Measurements from ENCODE around the gene MESP2. TPM values are rescaled to one million over a fixed set of nuclear protein-coding genes. Genes with fewer than 3 reads are reported as not detected.

MESP2 gene
- total and polyA plus RNA-seq, 9 of the 15 experiments (the other 6 are each of a cell fraction or from before 2014, with no cell fraction given): 0.08 to 0.82 (median 0.37) TPM

DNA sequence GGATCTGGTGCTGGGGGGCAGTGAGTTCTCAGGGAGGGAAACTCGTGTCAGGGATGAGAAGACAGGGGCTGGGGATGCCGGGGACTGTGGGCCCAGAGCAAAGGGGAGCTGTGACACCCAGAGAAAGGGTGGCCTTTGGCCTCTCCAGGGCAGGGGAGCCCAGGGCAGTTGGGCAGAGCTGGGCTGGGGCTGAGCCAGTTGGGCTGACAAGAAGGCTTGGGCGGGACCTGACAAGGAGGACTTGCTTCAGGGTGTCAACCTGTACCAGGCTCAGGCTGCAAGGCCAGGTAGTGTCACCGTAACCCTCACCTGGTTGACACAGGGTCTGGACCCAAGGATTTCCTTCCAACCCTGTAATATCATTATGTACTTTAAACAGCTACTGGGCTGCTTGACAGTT lies 51.7 kb downstream of the MESP2 start (continued):
- TF ChIP-seq, protein P1, sequence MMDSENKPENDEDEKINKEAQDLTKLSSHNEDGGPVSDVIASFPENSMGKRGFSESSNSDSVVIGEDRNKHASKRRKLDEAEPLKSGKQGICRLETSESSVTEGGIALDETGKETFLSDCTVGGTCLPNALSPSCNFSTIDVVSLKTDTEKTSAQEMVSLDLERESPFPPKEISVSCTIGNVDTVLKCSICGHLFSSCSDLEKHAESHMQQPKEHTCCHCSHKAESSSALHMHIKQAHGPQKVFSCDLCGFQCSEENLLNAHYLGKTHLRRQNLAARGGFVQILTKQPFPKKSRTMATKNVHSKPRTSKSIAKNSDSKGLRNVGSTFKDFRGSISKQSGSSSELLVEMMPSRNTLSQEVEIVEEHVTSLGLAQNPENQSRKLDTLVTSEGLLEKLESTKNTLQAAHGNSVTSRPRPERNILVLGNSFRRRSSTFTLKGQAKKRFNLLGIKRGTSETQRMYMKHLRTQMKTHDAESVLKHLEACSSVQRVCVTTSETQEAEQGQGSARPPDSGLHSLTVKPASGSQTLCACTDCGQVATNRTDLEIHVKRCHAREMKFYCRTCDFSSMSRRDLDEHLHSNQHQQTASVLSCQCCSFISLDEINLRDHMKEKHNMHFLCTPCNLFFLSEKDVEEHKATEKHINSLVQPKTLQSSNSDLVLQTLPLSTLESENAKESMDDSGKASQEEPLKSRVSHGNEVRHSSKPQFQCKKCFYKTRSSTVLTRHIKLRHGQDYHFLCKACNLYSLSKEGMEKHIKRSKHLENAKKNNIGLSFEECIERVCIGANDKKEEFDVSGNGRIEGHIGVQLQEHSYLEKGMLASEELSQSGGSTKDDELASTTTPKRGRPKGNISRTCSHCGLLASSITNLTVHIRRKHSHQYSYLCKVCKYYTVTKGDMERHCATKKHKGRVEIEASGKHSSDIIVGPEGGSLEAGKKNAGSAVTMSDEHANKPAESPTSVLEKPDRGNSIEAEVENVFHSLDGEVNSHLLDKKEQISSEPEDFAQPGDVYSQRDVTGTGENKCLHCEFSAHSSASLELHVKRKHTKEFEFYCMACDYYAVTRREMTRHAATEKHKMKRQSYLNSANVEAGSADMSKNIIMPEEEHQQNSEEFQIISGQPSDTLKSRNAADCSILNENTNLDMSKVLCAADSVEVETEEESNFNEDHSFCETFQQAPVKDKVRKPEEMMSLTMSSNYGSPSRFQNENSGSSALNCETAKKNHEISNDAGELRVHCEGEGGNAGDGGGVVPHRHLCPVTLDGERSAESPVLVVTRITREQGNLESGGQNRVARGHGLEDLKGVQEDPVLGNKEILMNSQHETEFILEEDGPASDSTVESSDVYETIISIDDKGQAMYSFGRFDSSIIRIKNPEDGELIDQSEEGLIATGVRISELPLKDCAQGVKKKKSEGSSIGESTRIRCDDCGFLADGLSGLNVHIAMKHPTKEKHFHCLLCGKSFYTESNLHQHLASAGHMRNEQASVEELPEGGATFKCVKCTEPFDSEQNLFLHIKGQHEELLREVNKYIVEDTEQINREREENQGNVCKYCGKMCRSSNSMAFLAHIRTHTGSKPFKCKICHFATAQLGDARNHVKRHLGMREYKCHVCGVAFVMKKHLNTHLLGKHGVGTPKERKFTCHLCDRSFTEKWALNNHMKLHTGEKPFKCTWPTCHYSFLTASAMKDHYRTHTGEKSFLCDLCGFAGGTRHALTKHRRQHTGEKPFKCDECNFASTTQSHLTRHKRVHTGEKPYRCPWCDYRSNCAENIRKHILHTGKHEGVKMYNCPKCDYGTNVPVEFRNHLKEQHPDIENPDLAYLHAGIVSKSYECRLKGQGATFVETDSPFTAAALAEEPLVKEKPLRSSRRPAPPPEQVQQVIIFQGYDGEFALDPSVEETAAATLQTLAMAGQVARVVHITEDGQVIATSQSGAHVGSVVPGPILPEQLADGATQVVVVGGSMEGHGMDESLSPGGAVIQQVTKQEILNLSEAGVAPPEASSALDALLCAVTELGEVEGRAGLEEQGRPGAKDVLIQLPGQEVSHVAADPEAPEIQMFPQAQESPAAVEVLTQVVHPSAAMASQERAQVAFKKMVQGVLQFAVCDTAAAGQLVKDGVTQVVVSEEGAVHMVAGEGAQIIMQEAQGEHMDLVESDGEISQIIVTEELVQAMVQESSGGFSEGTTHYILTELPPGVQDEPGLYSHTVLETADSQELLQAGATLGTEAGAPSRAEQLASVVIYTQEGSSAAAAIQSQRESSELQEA (IDR thresholded peaks at IDR 0.05; ENCODE audit: low read depth): no peak
- no peak for TF ChIP-seq GATAD2B (IDR thresholded peaks at IDR 0.05; ENCODE audit: borderline replicate concordance)
- TF ChIP-seq ZNF354B (CRISPR knock-in tag; IDR thresholded peaks at IDR 0.05): no peak
- TF ChIP-seq ZNF24 (IDR thresholded peaks at IDR 0.05): no peak
- no peak for TF ChIP-seq TBL1XR1 (IDR thresholded peaks at IDR 0.05; ENCODE audit: low read length in 2 of 2)

Other genes with a start within 250 kb of the MESP2 start
Only the 7 nearest of the 10 such genes appear.
- gene KIF7, start 120.9 kb upstream of the MESP2 start, total RNA-seq (2014; rRNA removed): 1.6 and 2.0 TPM in 2 replicates
- 0.15 and 0.35 TPM in 2 replicates for gene KIF7, start 120.9 kb upstream of the MESP2 start, total RNA-seq (2014; rRNA removed; fragmentation: Illumina TruSeq; extraction: Trizol)
- 0.58 and 0.64 TPM in 2 replicates for gene KIF7, start 120.9 kb upstream of the MESP2 start, total RNA-seq (2015; rRNA removed; fragmentation: Illumina TruSeq; extraction: Trizol)
- 1.7 and 1.8 TPM in 2 replicates for gene KIF7, start 120.9 kb upstream of the MESP2 start, total RNA-seq (2021)
- 1.3 and 1.7 TPM in 2 replicates for gene KIF7, start 120.9 kb upstream of the MESP2 start, polyA plus RNA-seq (2011; rRNA removed)
- 0.49 and 0.69 TPM in 2 replicates for gene KIF7, start 120.9 kb upstream of the MESP2 start, polyA plus RNA-seq (2014; fragmentation: Illumina TruSeq; extraction: Trizol)
- gene KIF7, start 120.9 kb upstream of the MESP2 start, polyA plus RNA-seq (2014; fragmentation: Nextera tagmentation; extraction: Ambion mirVana): under 1 TPM; 0.04 to 0.06 TPM
- 1.9 and 3.1 TPM in 2 replicates for gene KIF7, start 120.9 kb upstream of the MESP2 start, polyA plus RNA-seq (2014; rRNA removed)
- not detected in 2 replicates for gene PLIN1, start 97.0 kb upstream of the MESP2 start, total RNA-seq (2014; rRNA removed)
- gene PLIN1, start 97.0 kb upstream of the MESP2 start, total RNA-seq (2014; rRNA removed; fragmentation: Illumina TruSeq; extraction: Trizol): not detected in 2 replicates
- gene PLIN1, start 97.0 kb upstream of the MESP2 start, total RNA-seq (2015; rRNA removed; fragmentation: Illumina TruSeq; extraction: Trizol): not detected in 2 replicates
- gene PLIN1, start 97.0 kb upstream of the MESP2 start, total RNA-seq (2021): not detected in 2 replicates
- gene PLIN1, start 97.0 kb upstream of the MESP2 start, polyA plus RNA-seq (2011; rRNA removed): not detected in 2 replicates
- gene PLIN1, start 97.0 kb upstream of the MESP2 start, polyA plus RNA-seq (2014; fragmentation: Illumina TruSeq; extraction: Trizol): not detected in 2 replicates
- gene PLIN1, start 97.0 kb upstream of the MESP2 start, polyA plus RNA-seq (2014; fragmentation: Nextera tagmentation; extraction: Ambion mirVana): not detected
- gene PLIN1, start 97.0 kb upstream of the MESP2 start, polyA plus RNA-seq (2014; rRNA removed): not detected in 2 replicates
- not detected in 2 replicates for gene PEX11A, start 85.6 kb upstream of the MESP2 start, total RNA-seq (2014; rRNA removed)
- gene PEX11A, start 85.6 kb upstream of the MESP2 start, total RNA-seq (2014; rRNA removed; fragmentation: Illumina TruSeq; extraction: Trizol): not detected in 2 replicates
- not detected in 2 replicates for gene PEX11A, start 85.6 kb upstream of the MESP2 start, total RNA-seq (2015; rRNA removed; fragmentation: Illumina TruSeq; extraction: Trizol)
- gene PEX11A, start 85.6 kb upstream of the MESP2 start, total RNA-seq (2021): not detected in 2 replicates
- not detected in 2 replicates for gene PEX11A, start 85.6 kb upstream of the MESP2 start, polyA plus RNA-seq (2011; rRNA removed)
- not detected in 2 replicates for gene PEX11A, start 85.6 kb upstream of the MESP2 start, polyA plus RNA-seq (2014; fragmentation: Illumina TruSeq; extraction: Trizol)
- gene PEX11A, start 85.6 kb upstream of the MESP2 start, polyA plus RNA-seq (2014; fragmentation: Nextera tagmentation; extraction: Ambion mirVana): not detected
- gene PEX11A, start 85.6 kb upstream of the MESP2 start, polyA plus RNA-seq (2014; rRNA removed): not detected in 2 replicates
- not detected in 2 replicates for gene WDR93, start 85.5 kb upstream of the MESP2 start, total RNA-seq (2014; rRNA removed)
- not detected in 2 replicates for gene WDR93, start 85.5 kb upstream of the MESP2 start, total RNA-seq (2014; rRNA removed; fragmentation: Illumina TruSeq; extraction: Trizol)
- gene WDR93, start 85.5 kb upstream of the MESP2 start, total RNA-seq (2015; rRNA removed; fragmentation: Illumina TruSeq; extraction: Trizol): not detected in 2 replicates
- gene WDR93, start 85.5 kb upstream of the MESP2 start, total RNA-seq (2021): not detected in 2 replicates
- gene WDR93, start 85.5 kb upstream of the MESP2 start, polyA plus RNA-seq (2011; rRNA removed): not detected in 2 replicates
- not detected in 2 replicates for gene WDR93, start 85.5 kb upstream of the MESP2 start, polyA plus RNA-seq (2014; fragmentation: Illumina TruSeq; extraction: Trizol)
- gene WDR93, start 85.5 kb upstream of the MESP2 start, polyA plus RNA-seq (2014; fragmentation: Nextera tagmentation; extraction: Ambion mirVana): not detected
- gene WDR93, start 85.5 kb upstream of the MESP2 start, polyA plus RNA-seq (2014; rRNA removed): not detected in 2 replicates
- gene MESP1, start 25.1 kb upstream of the MESP2 start, total RNA-seq (2014; rRNA removed): 0.36 and 1.0 TPM in 2 replicates
- not detected in 2 replicates for gene MESP1, start 25.1 kb upstream of the MESP2 start, total RNA-seq (2014; rRNA removed; fragmentation: Illumina TruSeq; extraction: Trizol)
- gene MESP1, start 25.1 kb upstream of the MESP2 start, total RNA-seq (2015; rRNA removed; fragmentation: Illumina TruSeq; extraction: Trizol): 0.14 and 0.49 TPM in 2 replicates
- gene MESP1, start 25.1 kb upstream of the MESP2 start, total RNA-seq (2021): 1.1 and 1.6 TPM in 2 replicates
- 0.14 and 0.29 TPM in 2 replicates for gene MESP1, start 25.1 kb upstream of the MESP2 start, polyA plus RNA-seq (2011; rRNA removed)
- not detected in 2 replicates for gene MESP1, start 25.1 kb upstream of the MESP2 start, polyA plus RNA-seq (2014; fragmentation: Illumina TruSeq; extraction: Trizol)
- gene MESP1, start 25.1 kb upstream of the MESP2 start, polyA plus RNA-seq (2014; fragmentation: Nextera tagmentation; extraction: Ambion mirVana): not detected
- 0.52 and 0.78 TPM in 2 replicates for gene MESP1, start 25.1 kb upstream of the MESP2 start, polyA plus RNA-seq (2014; rRNA removed)
- gene ANPEP, start 38.5 kb downstream of the MESP2 start, total RNA-seq (2014; rRNA removed): 1.0 and 1.8 TPM in 2 replicates
- 1.1 and 1.3 TPM in 2 replicates for gene ANPEP, start 38.5 kb downstream of the MESP2 start, total RNA-seq (2014; rRNA removed; fragmentation: Illumina TruSeq; extraction: Trizol)
- 2.5 and 2.6 TPM in 2 replicates for gene ANPEP, start 38.5 kb downstream of the MESP2 start, total RNA-seq (2015; rRNA removed; fragmentation: Illumina TruSeq; extraction: Trizol)
- gene ANPEP, start 38.5 kb downstream of the MESP2 start, total RNA-seq (2021): 4.8 and 5.7 TPM in 2 replicates
- gene ANPEP, start 38.5 kb downstream of the MESP2 start, polyA plus RNA-seq (2011; rRNA removed): 0.43 and 2.0 TPM in 2 replicates
- gene ANPEP, start 38.5 kb downstream of the MESP2 start, polyA plus RNA-seq (2014; fragmentation: Illumina TruSeq; extraction: Trizol): 4.0 and 4.2 TPM in 2 replicates
- gene ANPEP, start 38.5 kb downstream of the MESP2 start, polyA plus RNA-seq (2014; fragmentation: Nextera tagmentation; extraction: Ambion mirVana): under 1 TPM; 0.23 to 0.27 TPM
- 4.7 and 8.9 TPM in 2 replicates for gene ANPEP, start 38.5 kb downstream of the MESP2 start, polyA plus RNA-seq (2014; rRNA removed)
- gene AP3S2, start 117.7 kb downstream of the MESP2 start, total RNA-seq (2014; rRNA removed): 18.7 and 39.5 TPM in 2 replicates
- 54.1 and 60.8 TPM in 2 replicates for gene AP3S2, start 117.7 kb downstream of the MESP2 start, total RNA-seq (2014; rRNA removed; fragmentation: Illumina TruSeq; extraction: Trizol)
- gene AP3S2, start 117.7 kb downstream of the MESP2 start, total RNA-seq (2015; rRNA removed; fragmentation: Illumina TruSeq; extraction: Trizol): 47.2 and 50.0 TPM in 2 replicates
- gene AP3S2, start 117.7 kb downstream of the MESP2 start, total RNA-seq (2021): 25.0 and 25.8 TPM in 2 replicates
- gene AP3S2, start 117.7 kb downstream of the MESP2 start, polyA plus RNA-seq (2011; rRNA removed): 23.4 and 37.4 TPM in 2 replicates
- gene AP3S2, start 117.7 kb downstream of the MESP2 start, polyA plus RNA-seq (2014; fragmentation: Illumina TruSeq; extraction: Trizol): 31.0 and 34.4 TPM in 2 replicates
- gene AP3S2, start 117.7 kb downstream of the MESP2 start, polyA plus RNA-seq (2014; fragmentation: Nextera tagmentation; extraction: Ambion mirVana): 10 to 100 TPM; 16.4 to 20.1 TPM
- gene AP3S2, start 117.7 kb downstream of the MESP2 start, polyA plus RNA-seq (2014; rRNA removed): 26.7 and 49.4 TPM in 2 replicates